Femur (tissue), 1 donor: ENCODE results near the gene PECR.
A peak's percentile ranks its signal among the peaks of the same experiment; 100 is the strongest.
"Not testable (repeated sequence)": the region's sequence is repeated elsewhere in the genome, so short reads cannot be mapped to it uniquely, and the experiment has no call there.

ENCODE experiments used
- DNase-seq: peaks from one replicate; pipeline ENCODE4 v3.0.0-alpha.2; 2017

The PECR gene

DNA sequence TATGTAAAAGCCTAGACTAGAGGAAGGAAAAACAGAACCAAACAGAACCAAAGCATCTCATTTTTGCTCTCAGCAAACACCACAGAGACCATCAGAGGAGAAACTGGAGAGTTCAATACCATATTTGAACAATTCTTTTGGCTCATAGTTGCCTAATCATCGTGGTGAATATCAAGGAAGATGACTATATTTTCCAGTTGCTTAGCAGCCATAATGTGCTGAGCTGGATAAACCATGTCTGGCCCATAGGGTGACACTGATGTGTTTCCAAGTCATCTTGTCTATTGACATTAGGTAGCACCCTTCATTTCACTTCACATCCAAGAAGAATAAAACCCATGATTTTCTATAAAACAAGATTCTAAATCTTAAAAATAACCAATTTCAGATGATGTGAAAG is 21.6 kb upstream of the PECR start:
- DNase-seq = no peak

DNA sequence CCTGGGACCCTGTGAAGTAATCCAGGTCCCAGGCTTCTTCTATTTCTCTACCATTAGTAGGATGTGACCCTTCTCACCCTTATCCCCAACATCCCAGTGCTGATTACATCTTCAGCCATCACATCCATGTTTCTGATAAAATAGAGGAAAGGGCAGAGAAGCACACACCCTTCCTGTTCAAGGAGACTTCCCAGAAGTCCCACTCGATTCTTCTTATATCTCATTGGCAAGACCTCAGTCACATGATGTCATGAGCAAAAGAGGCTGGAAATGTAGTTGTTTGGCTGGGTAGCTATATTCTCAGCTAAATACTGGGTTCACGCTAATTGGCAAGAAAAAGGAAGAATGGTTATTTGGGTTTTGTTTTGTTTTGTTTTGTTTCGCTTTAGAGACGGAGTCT is 19.5 kb upstream of the PECR start:
- DNase-seq = no peak

DNA sequence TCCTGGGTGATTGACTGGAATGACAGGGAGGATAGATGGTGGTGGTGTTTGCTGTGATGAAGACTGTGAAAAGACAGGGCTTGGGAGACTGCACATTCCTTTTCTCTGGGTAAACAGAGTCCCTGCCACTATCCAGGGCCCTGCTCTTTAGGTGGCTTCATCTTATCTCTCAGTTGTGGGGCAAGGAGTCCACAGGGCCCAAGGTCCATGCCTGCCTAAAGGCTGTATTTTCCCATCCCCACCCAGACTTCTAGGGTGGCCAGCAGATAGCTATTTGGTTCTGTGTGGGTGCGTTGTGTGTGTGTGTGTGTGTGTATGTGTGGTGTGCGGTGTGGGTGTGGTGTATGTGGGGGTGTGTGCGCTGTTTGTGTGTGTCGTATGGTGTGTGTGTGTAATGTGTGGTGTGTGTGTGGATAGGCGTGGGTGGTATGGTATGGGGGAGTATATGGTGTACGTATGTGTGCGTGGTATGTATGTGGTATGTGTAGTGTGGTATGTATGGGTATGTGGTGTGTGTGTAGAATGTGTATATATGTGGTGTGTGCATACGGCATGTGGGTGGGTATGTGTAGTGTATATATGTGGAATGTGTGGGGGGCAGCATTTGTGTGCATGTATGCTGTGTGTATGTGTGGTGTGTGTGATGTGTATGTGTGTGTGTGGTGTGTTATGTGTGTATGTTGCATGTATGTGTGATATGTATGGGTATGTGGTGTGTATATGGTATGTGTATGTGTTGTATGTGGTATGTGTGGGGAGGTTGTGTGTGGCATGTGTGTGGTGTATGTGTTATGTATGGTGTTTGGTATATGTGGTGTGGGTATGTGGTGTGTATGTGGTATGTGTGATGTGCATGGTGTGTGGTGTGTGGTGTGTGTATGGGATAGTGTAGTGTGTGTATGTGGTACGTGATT is 17.1 kb upstream of the PECR start:
- DNase-seq = no peak

DNA sequence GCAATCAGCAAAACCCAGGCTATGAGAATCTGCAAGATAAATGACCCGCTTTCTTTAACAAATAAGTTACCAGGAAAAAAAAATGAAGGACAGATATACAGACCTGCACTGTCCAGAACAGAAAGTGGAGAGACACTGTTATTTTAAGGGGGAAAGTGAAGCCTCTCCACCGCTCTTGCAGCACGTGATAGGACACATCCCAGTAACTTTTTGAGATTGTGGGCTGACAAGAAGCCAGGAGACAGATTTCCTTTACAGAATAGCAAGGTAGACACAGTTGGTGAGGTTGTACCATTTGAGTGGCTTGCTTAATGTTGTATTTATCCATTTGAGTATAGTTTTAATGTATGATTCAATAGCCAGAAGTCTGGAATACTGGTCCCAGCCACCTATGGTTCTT is 13.1 kb upstream of the PECR start:
- no peak for DNase-seq

- DNase-seq = no peak
Observed at GRCh38 chr2:216092646-216093045, 11.0 kb upstream of the PECR start.

- no peak for DNase-seq
Observed at GRCh38 chr2:216090369-216090786, 8.8 kb upstream of the PECR start.

DNA sequence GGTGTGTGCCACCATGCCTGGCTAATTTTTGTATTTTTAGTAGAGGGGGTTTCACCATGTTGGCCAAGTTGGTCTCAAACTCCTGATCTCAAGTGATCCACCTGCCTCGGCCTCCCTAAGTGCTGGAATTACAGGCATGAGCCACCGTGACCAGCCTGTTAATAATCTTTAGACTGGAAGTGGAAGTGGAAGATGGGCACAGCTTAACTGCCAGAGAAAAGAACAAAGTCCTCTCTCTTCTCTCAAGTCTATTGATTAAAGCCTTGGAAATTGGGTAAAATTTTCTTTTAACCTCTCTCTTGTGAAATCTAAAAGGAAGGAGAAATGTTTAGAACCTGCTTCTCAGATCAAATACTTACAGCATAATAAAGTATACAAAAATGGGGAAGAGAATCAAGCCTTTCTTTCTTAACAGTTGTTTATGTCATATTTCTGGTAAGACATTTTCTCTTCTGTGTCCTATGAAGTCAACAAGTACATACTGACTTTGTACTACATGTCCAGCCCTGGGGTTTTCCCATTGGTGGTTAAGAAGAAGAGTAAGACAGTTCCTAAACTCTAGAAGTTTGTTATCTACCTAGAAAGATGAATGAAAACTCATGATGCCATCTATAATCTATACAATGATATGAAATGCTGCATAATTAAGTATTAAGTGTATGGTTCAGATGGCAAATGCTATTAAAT is 4.7 kb upstream of the PECR start:
- DNase-seq = no peak

GRCh38 chr2:216084547-216084946 is 2.9 kb upstream of the PECR start:
- no peak for DNase-seq

GRCh38 chr2:216083464-216084281 is 2.1 kb upstream of the PECR start:
- peak; percentile 58 for DNase-seq

- DNase-seq = peak; percentile 25
Observed at GRCh38 chr2:216082805-216083204, 1.2 kb upstream of the PECR start.

DNA sequence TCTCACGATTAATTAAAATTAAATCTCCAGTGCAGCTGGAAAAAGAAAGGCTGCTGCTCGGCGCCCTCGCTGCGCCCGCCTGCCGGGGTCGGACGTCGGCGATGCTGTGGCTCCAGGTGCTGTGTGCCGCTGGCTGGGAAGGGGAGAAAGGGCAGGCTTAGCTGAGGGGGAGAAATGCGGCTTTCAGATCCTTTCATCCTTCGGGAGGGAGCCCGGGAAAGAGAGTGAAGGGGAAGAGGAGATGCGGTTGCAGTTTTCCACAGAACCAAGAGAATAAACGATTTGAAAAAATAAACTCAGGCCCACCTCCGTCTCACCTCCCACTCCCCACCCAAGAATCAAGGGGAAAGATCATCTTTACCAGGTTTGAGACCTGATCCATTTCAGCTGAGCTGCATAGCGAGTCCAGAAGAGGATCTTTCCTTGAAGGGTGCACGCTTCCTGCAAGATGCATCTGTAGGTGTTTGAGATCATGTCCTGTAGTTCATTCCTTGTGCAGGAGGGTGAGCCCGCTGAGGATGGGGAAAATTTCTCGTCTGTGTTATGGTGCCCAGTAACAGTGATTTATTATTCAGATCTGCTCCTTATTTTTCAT is 605 bp upstream of the PECR start:
- DNase-seq = no peak

GRCh38 chr2:216081012-216081411 is 597 bp downstream of the PECR start:
- DNase-seq = no peak

GRCh38 chr2:216080048-216080447 is 1.6 kb downstream of the PECR start:
- DNase-seq = not testable (repeated sequence)

DNA sequence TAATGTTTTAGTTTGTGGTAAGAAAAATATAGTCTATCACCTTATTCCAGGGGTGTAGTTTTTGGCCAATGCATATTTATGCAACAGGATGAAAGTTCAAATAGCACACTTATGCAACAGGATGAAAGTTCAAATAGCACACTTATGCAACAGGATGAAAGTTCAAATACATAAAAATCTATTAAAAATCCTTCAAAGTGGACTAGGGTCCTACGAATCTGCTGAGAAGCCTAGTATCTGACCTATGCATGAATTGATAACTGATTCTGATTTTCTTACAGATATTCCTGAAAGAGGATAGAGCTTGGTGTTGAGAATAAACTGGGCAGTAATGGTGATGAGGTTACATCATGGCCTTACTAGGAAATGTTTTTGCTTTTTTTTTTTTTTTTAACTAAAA is 2.8 kb downstream of the PECR start:
- no peak for DNase-seq

DNA sequence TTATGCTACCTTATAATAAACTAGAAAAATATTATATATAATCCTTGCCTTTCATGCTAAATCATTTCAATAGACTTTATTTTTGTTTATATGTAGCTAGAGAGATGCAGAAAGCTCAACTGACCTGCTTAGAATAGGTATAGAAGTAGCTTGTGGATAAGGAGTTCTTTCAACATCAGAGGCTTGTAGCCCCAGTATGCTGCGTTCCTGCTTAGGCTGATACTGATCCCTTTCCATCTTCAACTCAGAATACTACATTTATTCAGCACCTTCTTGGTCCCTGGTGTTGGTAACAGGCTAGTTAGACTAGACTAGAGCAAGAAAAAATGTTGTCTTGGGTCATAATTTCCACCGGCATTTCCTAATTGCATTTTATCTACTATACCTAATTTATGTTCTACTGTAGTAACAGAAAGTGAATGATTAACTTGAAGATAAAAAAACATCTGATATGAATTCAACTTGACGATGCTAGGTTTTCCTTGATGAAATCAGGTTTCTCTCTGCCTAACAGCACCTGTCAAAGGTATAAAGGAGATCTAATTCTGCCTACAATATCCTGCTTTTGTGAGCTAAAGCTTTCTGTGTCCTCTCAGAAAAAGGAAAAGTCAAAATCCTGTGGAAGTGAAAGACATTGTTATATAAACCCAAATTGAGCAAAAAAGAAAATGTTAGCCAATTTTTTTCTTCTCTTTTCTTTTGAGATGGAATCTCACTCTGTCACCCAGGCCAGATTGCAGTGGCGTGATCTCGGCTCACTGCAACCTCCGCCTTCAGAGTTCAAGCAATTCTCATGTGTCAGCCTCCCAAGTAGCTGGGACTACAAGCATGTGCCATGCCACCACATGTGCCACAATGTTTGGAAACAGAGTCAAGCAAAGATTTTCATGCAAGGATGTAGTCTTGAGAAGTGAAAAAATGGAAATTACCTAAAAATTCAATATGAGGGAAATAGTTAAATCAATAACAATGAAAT is 5.8 kb downstream of the PECR start:
- no peak for DNase-seq

- DNase-seq = no peak
Observed at GRCh38 chr2:216074794-216075193, 6.8 kb downstream of the PECR start.

- no peak for DNase-seq
Observed at GRCh38 chr2:216074380-216074779, 7.2 kb downstream of the PECR start.

GRCh38 chr2:216073773-216074172 is 7.8 kb downstream of the PECR start:
- DNase-seq = no peak

GRCh38 chr2:216072473-216072872 is 9.1 kb downstream of the PECR start:
- no peak for DNase-seq

GRCh38 chr2:216071111-216071851 is 10.3 kb downstream of the PECR start:
- no peak for DNase-seq

GRCh38 chr2:216070195-216070594 is 11.4 kb downstream of the PECR start:
- no peak for DNase-seq
